GM21825 (cell line): ENCODE measurements around the gene TRNP1.

ENCODE experiments used
- ATAC-seq: cut with Tn5 transposase; IDR thresholded peaks from one replicate; pipeline ENCODE4 v1.9.1; 2021; ENCODE audit warnings: mild to moderate bottlenecking, moderate library complexity; ENCODE audit not compliant: unreplicated experiment

Gene TRNP1

GRCh38 chr1:27000817-27001460 lies 7.4 kb downstream of the TRNP1 start:
- no peak for ATAC-seq

GRCh38 chr1:27001570-27002360 lies 8.3 kb downstream of the TRNP1 start:
- ATAC-seq, result no peak

- no peak for ATAC-seq
These were observed 10.4 kb downstream of the TRNP1 start for GRCh38 chr1:27003745-27004470.

GRCh38 chr1:27004471-27005165 lies 11.1 kb downstream of the TRNP1 start:
- ATAC-seq, result no peak

GRCh38 chr1:27005166-27005530 lies 11.7 kb downstream of the TRNP1 start:
- ATAC-seq, result no peak

GRCh38 chr1:27005648-27006496 lies 12.4 kb downstream of the TRNP1 start:
- ATAC-seq, result no peak

GRCh38 chr1:27006683-27007082 lies 13.2 kb downstream of the TRNP1 start:
- ATAC-seq, result no peak

GRCh38 chr1:27007909-27008582 lies 14.6 kb downstream of the TRNP1 start:
- no peak for ATAC-seq

- no peak for ATAC-seq
These were observed 16.2 kb downstream of the TRNP1 start for GRCh38 chr1:27009601-27010197.

- no peak for ATAC-seq
These were observed 16.9 kb downstream of the TRNP1 start for GRCh38 chr1:27010226-27010994.

- no peak for ATAC-seq
These were observed 17.7 kb downstream of the TRNP1 start for GRCh38 chr1:27011058-27011764.

- no peak for ATAC-seq
These were observed 18.6 kb downstream of the TRNP1 start for GRCh38 chr1:27011976-27012563.

GRCh38 chr1:27015260-27015659 lies 21.8 kb downstream of the TRNP1 start:
- ATAC-seq, result no peak

- ATAC-seq, result no peak
These were observed 22.9 kb downstream of the TRNP1 start for GRCh38 chr1:27016376-27016775.

GRCh38 chr1:27017207-27017606 lies 23.7 kb downstream of the TRNP1 start:
- ATAC-seq, result no peak

- no peak for ATAC-seq
These were observed 24.8 kb downstream of the TRNP1 start for GRCh38 chr1:27018316-27018715.

- no peak for ATAC-seq
These were observed 28.0 kb downstream of the TRNP1 start for GRCh38 chr1:27021354-27022031.
